B cell (primary cell): Measurements from ENCODE around the gene NPAS2. TPM values are rescaled to one million over a fixed set of nuclear protein-coding genes. Genes with fewer than 3 reads are reported as not detected.

Source experiments
- ATAC-seq: fragments of 200-7000 bp; cut with Tn5 transposase; one replicate; pipeline ENCODE4 v1.10.0; 2021; ENCODE audit warnings: low read depth, mild to moderate bottlenecking, moderate number of reproducible peaks, moderate library complexity
- CTCF ChIA-PET: fragments of 350-600 bp; sonication (Branson Sonifier 250); formaldehyde crosslinking; loops from one replicate; lab custom pipeline; 2021; ENCODE audit warnings: antibody characterized with exemption, inconsistent platforms; lab: Charles Lee
- POLR2A ChIA-PET: fragments of 350-600 bp; sonication (Branson Sonifier 250); formaldehyde crosslinking; loops from one replicate; lab custom pipeline; 2021; ENCODE audit warnings: antibody characterized with exemption; lab: Charles Lee
- DNase-seq: peaks from one replicate; pipeline ENCODE4 v3.0.0; 2013
- H2AFZ ChIP-seq: 2 replicates; pipeline ENCODE4 v1.6.1; 2012; ENCODE audit warnings: mild to moderate bottlenecking, low read depth, low read length; ENCODE audit not compliant: insufficient read depth, poor library complexity, severe bottlenecking
- H3K27ac ChIP-seq, 2 donors: 1 replicate in 1 of 2; 2 replicates in 1 of 2; pipeline ENCODE4 v1.5.1; 2012 to 2013; ENCODE audit warnings: low read length in 2 of 2, mild to moderate bottlenecking in 2 of 2, moderate library complexity in 1 of 2
- H3K27me3 ChIP-seq, 4 experiments: fragments of 200-600 bp in 1 of 4; sonication (generic) in 1 of 4; replicated peaks in 1 of 4; 1 replicate in 2 of 4; 2 replicates in 2 of 4; pipeline versions ENCODE4 v1.6.1 to v1.7.0; 2013 to 2016; ENCODE audit warnings: low read length in 3 of 4, mild to moderate bottlenecking in 2 of 4, mixed read lengths in 1 of 4, moderate library complexity in 1 of 4; ENCODE audit not compliant: insufficient read depth in 4 of 4, control insufficient read depth in 3 of 4; ENCODE audit errors: control extremely low read depth in 1 of 4
- H3K36me3 ChIP-seq, 2 experiments: replicated peaks in 1 of 2; 1 replicate in 1 of 2; 2 replicates in 1 of 2; pipeline versions ENCODE4 v1.6.1 to v1.7.1; 2013; ENCODE audit warnings: low read length in 1 of 2; ENCODE audit not compliant: insufficient read depth in 2 of 2, control insufficient read depth in 1 of 2; ENCODE audit errors: control extremely low read depth in 1 of 2, extremely low read depth in 1 of 2
- H3K4me1 ChIP-seq, 2 donors: fragments of 200-600 bp in 1 of 2; sonication (generic) in 1 of 2; 1 replicate in 1 of 2; 2 replicates in 1 of 2; pipeline versions ENCODE4 v1.5.1 to v1.6.1; 2013 to 2017; ENCODE audit warnings: low read length in 2 of 2; ENCODE audit not compliant: control insufficient read depth in 2 of 2, insufficient read depth in 2 of 2
- H3K4me2 ChIP-seq: replicated peaks from 2 replicates; pipeline ENCODE3; 2012; ENCODE audit warnings: mild to moderate bottlenecking, low read depth, low read length; ENCODE audit not compliant: poor library complexity, severe bottlenecking
- H3K4me3 ChIP-seq, 5 experiments: fragments of 200-600 bp in 1 of 5; sonication (generic) in 1 of 5; 1 replicate in 3 of 5; 2 replicates in 2 of 5; pipeline versions ENCODE4 v1.5.1 to v1.7.0; 2011 to 2016; ENCODE audit warnings: low read length in 4 of 5, mild to moderate bottlenecking in 4 of 5, low read depth in 2 of 5, control low read depth in 1 of 5, moderate library complexity in 1 of 5; ENCODE audit not compliant: insufficient read depth in 1 of 5; ENCODE audit errors: control extremely low read depth in 1 of 5, extremely low read depth in 1 of 5
- H3K79me2 ChIP-seq: fragments of 200-600 bp; sonication (generic); one replicate; pipeline ENCODE4 v1.6.0; 2016; ENCODE audit warnings: low read length; ENCODE audit not compliant: control insufficient read depth, insufficient read depth
- H3K9ac ChIP-seq: fragments of 200-600 bp; sonication (generic); 2 replicates; pipeline ENCODE4 v1.6.1; 2017; ENCODE audit warnings: mild to moderate bottlenecking, low read length, moderate library complexity
- H3K9me3 ChIP-seq, 3 donors: one replicate each; pipeline versions ENCODE4 v1.6.1 to v1.7.1; 2013; ENCODE audit warnings: low read length in 2 of 3; ENCODE audit not compliant: control insufficient read depth in 2 of 3, insufficient read depth in 1 of 3; ENCODE audit errors: control extremely low read depth in 1 of 3
- H4K20me1 ChIP-seq: 2 replicates; pipeline ENCODE4 v1.6.0; 2012; ENCODE audit warnings: mild to moderate bottlenecking, low read length; ENCODE audit not compliant: insufficient read depth, control insufficient read depth, poor library complexity, severe bottlenecking
- H3K27ac Mint-ChIP-seq: one replicate; pipeline ENCODE4 v1.8.0; 2021; ENCODE audit warnings: mixed read lengths
- H3K27me3 Mint-ChIP-seq: one replicate; pipeline ENCODE4 v1.8.0; 2021; ENCODE audit warnings: mixed read lengths
- H3K4me1 Mint-ChIP-seq: one replicate; pipeline ENCODE4 v1.8.0; 2021; ENCODE audit warnings: mixed read lengths
- H3K4me3 Mint-ChIP-seq: one replicate; pipeline ENCODE4 v1.8.0; 2021; ENCODE audit warnings: mixed read lengths
- H3K9me3 Mint-ChIP-seq: one replicate; pipeline ENCODE4 v1.8.0; 2022; ENCODE audit warnings: mixed read lengths; ENCODE audit not compliant: insufficient read depth
- CTCF ChIP-seq: fragments of 200-600 bp; IDR thresholded peaks from one replicate; pipeline ENCODE4 v1.8.0; 2022; ENCODE audit warnings: antibody characterized with exemption, mild to moderate bottlenecking
- EZH2 ChIP-seq: IDR thresholded peaks from 2 replicates; pipeline ENCODE4 v1.6.1; 2012; ENCODE audit warnings: borderline replicate concordance, low read depth, mild to moderate bottlenecking, moderate library complexity, low read length; ENCODE audit not compliant: insufficient read depth, poor library complexity, severe bottlenecking
- WGBS: methylation state at CpG from one replicate; pipeline ENCODE4 v1.1.5; 2013; ENCODE audit warnings: missing lambda C conversion rate; ENCODE audit not compliant: insufficient coverage; 5-methylcytosine and 5-hydroxymethylcytosine counted together
- intact Hi-C: fragments of 100-400 bp; cut with micrococcal nuclease; formaldehyde crosslinking; loops from one replicate; pipeline ENCODE4 v1.10.0; 2022
- polyA plus RNA-seq: library from polyadenylated mRNA; depleted of rRNA; stranded (reverse); fragments of >200 nt; gene quantifications from 2 replicates; pipeline ENCODE4 v1.2.3, GENCODE V29; 2012
- total RNA-seq, 2 donors: library from RNA; stranded (reverse); fragments of 120-200 nt in 1 of 2; gene quantifications; 1 replicate in 1 of 2; 2 replicates in 1 of 2; pipeline versions ENCODE4 v1.2.3 to v1.2.4, GENCODE V29; 2013 to 2022

NPAS2 gene
- total and polyA plus RNA-seq, 2 donors (not counting 1 experiment from before 2014, with no cell fraction given): not detected

GRCh38 chr2:100940240-100940639, 120.3 kb downstream of the NPAS2 start:
- H3K4me3 Mint-ChIP-seq: no peak overlapping the region
- POLR2A ChIA-PET: no interaction called here
- H3K9ac ChIP-seq: no peak overlapping the region

More at GRCh38 chr2:100940240-100940639, 120.3 kb downstream of the NPAS2 start:
- 100% methylated on average over 2 of the region's 4 CpGs for WGBS
- Mint-ChIP-seq H3K27me3 (peaks cover 26% of the 10 kb centered on the region), H3K9me3 (no peaks in the 10 kb centered on the region), H3K4me1 (no peaks in the 10 kb centered on the region), H3K27ac (no peak overlapping the region)
- H3K4me2 ChIP-seq: no peak overlapping the region
- TF ChIP-seq CTCF (no peak), EZH2 (no peak)
- no peaks in the 10 kb centered on the region for H3K9me3 ChIP-seq
- H4K20me1 ChIP-seq: no peaks in the 10 kb centered on the region
- peaks cover 0 to 2% (median 0%) of the 10 kb centered on the region in 4 experiments for H3K27me3 ChIP-seq
- DNase-seq: no peak
- H3K4me1 ChIP-seq: no peaks in the 10 kb centered on the region
- no peaks in the 10 kb centered on the region for H3K79me2 ChIP-seq
- no peaks in the 10 kb centered on the region for H3K36me3 ChIP-seq
- H2AFZ ChIP-seq: no peak overlapping the region
- ATAC-seq: no peak
- CTCF ChIA-PET: no interaction called here
- intact Hi-C loops: no loop called here
- no peak overlapping the region for H3K27ac ChIP-seq
- no peak overlapping the region for H3K4me3 ChIP-seq
